Neuronal stem cell (in vitro differentiated cells): ENCODE results near the gene CDH12.

Source experiments
- DNase-seq: peaks from one replicate; pipeline ENCODE4 v3.0.0-alpha.2; 2013; ENCODE audit warnings: low spot score
- H2AFZ ChIP-seq: one replicate; pipeline ENCODE4 v1.6.1; 2013; ENCODE audit warnings: mild to moderate bottlenecking, low read length, inconsistent platforms
- H2AK5ac ChIP-seq: 2 replicates; pipeline ENCODE4 v1.6.1; 2013; ENCODE audit warnings: low read depth, mild to moderate bottlenecking, inconsistent platforms, low read length, moderate library complexity, mixed read lengths
- H2BK120ac ChIP-seq: 2 replicates; pipeline ENCODE4 v1.6.1; 2013; ENCODE audit warnings: low read depth, mild to moderate bottlenecking, inconsistent platforms, low read length, moderate library complexity, mixed read lengths
- H2BK12ac ChIP-seq: one replicate; pipeline ENCODE4 v1.6.1; 2013; ENCODE audit warnings: low read length, inconsistent platforms
- H2BK15ac ChIP-seq: 2 replicates; pipeline ENCODE4 v1.6.1; 2013; ENCODE audit warnings: mild to moderate bottlenecking, low read length, inconsistent platforms, mixed read lengths
- H2BK5ac ChIP-seq: one replicate; pipeline ENCODE4 v1.6.1; 2013; ENCODE audit warnings: inconsistent platforms, mild to moderate bottlenecking, low read length, moderate library complexity
- H3K14ac ChIP-seq: one replicate; pipeline ENCODE4 v1.6.1; 2013; ENCODE audit warnings: low read length, inconsistent platforms
- H3K18ac ChIP-seq: 2 replicates; pipeline ENCODE4 v1.6.1; 2013; ENCODE audit warnings: low read length, inconsistent platforms
- H3K23ac ChIP-seq: 2 replicates; pipeline ENCODE4 v1.6.1; 2013; ENCODE audit warnings: low read depth, mild to moderate bottlenecking, mixed read lengths, low read length, inconsistent platforms; ENCODE audit not compliant: poor library complexity
- H3K27ac ChIP-seq: replicated peaks from 3 replicates; pipeline ENCODE4 v1.5.1; 2013; ENCODE audit warnings: low read length, inconsistent platforms
- H3K27me3 ChIP-seq, 3 experiments: 2 replicates each; pipeline ENCODE4 v1.6.1; 2013; ENCODE audit warnings: low read length in 3 of 3, mild to moderate bottlenecking in 2 of 3, inconsistent platforms in 1 of 3, low read depth in 1 of 3, mixed read lengths in 1 of 3, moderate library complexity in 1 of 3; ENCODE audit not compliant: control insufficient read depth in 3 of 3, insufficient read depth in 3 of 3
- H3K36me3 ChIP-seq, 2 donors: replicated peaks in 1 of 2; 2 replicates each; pipeline ENCODE4 v1.6.1; 2013; ENCODE audit warnings: low read length in 2 of 2; ENCODE audit not compliant: control insufficient read depth in 2 of 2, insufficient read depth in 2 of 2
- H3K4ac ChIP-seq: 2 replicates; pipeline ENCODE4 v1.6.1; 2013; ENCODE audit warnings: inconsistent platforms, mild to moderate bottlenecking, low read length, moderate library complexity
- H3K4me1 ChIP-seq, 2 donors: 1 replicate in 1 of 2; 2 replicates in 1 of 2; pipeline ENCODE4 v1.6.1; 2013; ENCODE audit warnings: low read length in 2 of 2, low read depth in 1 of 2; ENCODE audit not compliant: control insufficient read depth in 2 of 2, insufficient read depth in 1 of 2
- H3K4me2 ChIP-seq: one replicate; pipeline ENCODE4 v1.6.1; 2013; ENCODE audit warnings: mild to moderate bottlenecking, low read length, inconsistent platforms; ENCODE audit not compliant: insufficient read depth, poor library complexity, severe bottlenecking
- H3K4me3 ChIP-seq, 2 donors: 2 replicates each; pipeline ENCODE4 v1.5.1; 2013; ENCODE audit warnings: low read length in 2 of 2, mild to moderate bottlenecking in 2 of 2, inconsistent platforms in 1 of 2, moderate library complexity in 1 of 2
- H3K79me1 ChIP-seq: one replicate; pipeline ENCODE4 v1.6.1; 2013; ENCODE audit warnings: low read depth, mild to moderate bottlenecking, inconsistent platforms, low read length, moderate library complexity
- H3K9ac ChIP-seq: one replicate; pipeline ENCODE4 v1.6.1; 2013; ENCODE audit warnings: mild to moderate bottlenecking, low read depth, low read length, inconsistent platforms; ENCODE audit not compliant: poor library complexity
- H3K9me3 ChIP-seq, 2 donors: replicated peaks in 1 of 2; 2 replicates each; pipeline versions ENCODE3 to v1.6.1; 2013; ENCODE audit warnings: low read length in 2 of 2, mild to moderate bottlenecking in 2 of 2, inconsistent platforms in 1 of 2, low read depth in 1 of 2, mixed read lengths in 1 of 2, moderate library complexity in 1 of 2; ENCODE audit not compliant: control insufficient read depth in 2 of 2, insufficient read depth in 1 of 2
- H4K8ac ChIP-seq: one replicate; pipeline ENCODE4 v1.6.1; 2013; ENCODE audit warnings: low read depth, mild to moderate bottlenecking, inconsistent platforms, low read length, moderate library complexity
- H4K91ac ChIP-seq: one replicate; pipeline ENCODE4 v1.6.1; 2013; ENCODE audit warnings: low read length, low read depth, mild to moderate bottlenecking, inconsistent platforms; ENCODE audit not compliant: poor library complexity
- WGBS, 2 donors: extraction: QIAGEN DNeasy Blood & Tissue Kit; methylation state at CpG; one replicate each; pipeline ENCODE4 v1.1.7; 2013; ENCODE audit warnings: missing lambda C conversion rate in 2 of 2, mixed read lengths in 1 of 2; ENCODE audit not compliant: insufficient read length in 2 of 2, insufficient replicate concordance in 1 of 2; ENCODE audit errors: extremely low coverage in 2 of 2; 5-methylcytosine and 5-hydroxymethylcytosine counted together

Gene CDH12

DNA sequence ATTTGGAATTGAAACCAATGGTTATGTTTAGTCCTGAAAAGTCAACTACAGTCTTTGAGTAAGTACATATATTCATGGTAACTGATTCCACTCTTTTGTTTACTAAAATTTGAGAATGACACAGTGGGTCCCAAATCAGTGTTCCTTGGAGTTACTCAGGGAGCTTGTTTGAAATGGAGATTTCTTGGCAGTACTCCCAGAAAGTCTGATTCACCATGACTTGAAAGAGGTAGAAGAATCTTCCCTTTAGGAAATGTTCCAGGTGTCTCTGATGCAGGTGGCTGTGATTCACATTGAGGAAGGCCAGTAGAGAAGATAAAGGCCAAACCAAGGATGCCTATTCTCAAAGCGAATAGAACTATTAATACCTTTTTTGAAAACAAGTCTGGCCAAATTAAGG is 1078.3 kb downstream of the CDH12 start:
- no peak overlapping the region for H4K8ac ChIP-seq
- H4K91ac ChIP-seq = no peak overlapping the region
- DNase-seq = no peak
- no peak overlapping the region for H3K18ac ChIP-seq
- H3K9ac ChIP-seq = no peak overlapping the region
- H2AFZ ChIP-seq = no peak overlapping the region
- no peaks in the 10 kb centered on the region for H3K9me3 ChIP-seq
- no peak overlapping the region for H2BK120ac ChIP-seq
- H3K23ac ChIP-seq = no peak overlapping the region
- no peaks in the 10 kb centered on the region for H3K36me3 ChIP-seq
- H3K4me1 ChIP-seq = no peaks in the 10 kb centered on the region
- no peak overlapping the region for H2BK12ac ChIP-seq
- no peaks in the 10 kb centered on the region for H3K79me1 ChIP-seq
- no peaks in the 10 kb centered on the region for H3K27me3 ChIP-seq
- H3K4me3 ChIP-seq = no peak overlapping the region
- no peak overlapping the region for H3K14ac ChIP-seq
- H3K4me2 ChIP-seq = no peak overlapping the region
- H2BK5ac ChIP-seq = no peak overlapping the region
- H3K4ac ChIP-seq = no peak overlapping the region
- H3K27ac ChIP-seq = no peak overlapping the region
- H2BK15ac ChIP-seq = no peak overlapping the region
- H2AK5ac ChIP-seq = no peak overlapping the region
- WGBS, 2 donors = no CpG with 5 or more reads among the region's 1 CpG

DNA sequence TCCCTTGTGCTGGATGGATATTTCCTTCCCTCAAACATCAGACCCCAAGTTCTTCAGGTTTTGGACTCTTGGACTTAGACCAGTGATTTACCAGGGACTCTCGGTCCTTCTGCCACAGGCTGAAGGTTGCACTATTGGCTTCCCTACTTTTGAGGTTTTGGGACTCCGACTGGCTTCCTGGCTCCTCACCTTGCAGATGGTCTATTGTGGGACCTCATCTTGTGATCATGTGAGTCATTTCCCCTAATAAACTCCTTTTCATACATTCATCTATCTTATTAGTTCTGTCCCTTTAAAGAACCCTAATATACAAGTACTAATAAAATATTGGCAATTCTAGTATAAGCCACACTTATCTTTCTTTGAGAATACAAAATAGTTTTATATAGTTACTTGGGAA is 1078.9 kb downstream of the CDH12 start:
- H2BK15ac ChIP-seq = no peak overlapping the region

DNA sequence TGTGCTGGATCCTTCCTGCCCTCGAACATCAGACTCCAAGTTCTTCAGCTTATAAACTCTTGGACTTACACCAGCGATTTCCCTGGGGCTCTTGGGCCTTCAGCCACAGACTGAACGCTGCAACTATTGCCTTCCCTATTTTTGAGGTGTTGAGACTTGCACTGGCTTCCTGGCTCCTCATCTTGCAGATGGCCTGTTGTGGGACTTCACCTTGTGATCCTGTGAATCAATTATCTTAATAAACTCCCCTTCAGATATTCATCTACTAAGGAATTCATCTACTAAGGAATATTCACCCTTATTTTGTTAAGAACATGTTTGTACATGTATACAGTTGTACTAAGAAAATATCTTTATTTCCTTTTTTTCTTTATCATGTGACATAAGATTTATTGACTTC is 1079.7 kb downstream of the CDH12 start:
- H3K9me3 ChIP-seq = no peaks in the 10 kb centered on the region
- no peaks in the 10 kb centered on the region for H3K27me3 ChIP-seq
- no peak overlapping the region for H3K4me2 ChIP-seq
- WGBS, 2 donors = no CpG with 5 or more reads among the region's 3 CpGs
- no peaks in the 10 kb centered on the region for H3K36me3 ChIP-seq
- H2BK15ac ChIP-seq = no peak overlapping the region
- no peak overlapping the region for H2AK5ac ChIP-seq
- no peak overlapping the region for H4K91ac ChIP-seq
- H2BK5ac ChIP-seq = no peak overlapping the region
- H3K79me1 ChIP-seq = no peaks in the 10 kb centered on the region
- H3K4me1 ChIP-seq = no peaks in the 10 kb centered on the region
- H3K18ac ChIP-seq = no peak overlapping the region
- no peak overlapping the region for H3K4ac ChIP-seq
- no peak overlapping the region for H3K23ac ChIP-seq
- no peak overlapping the region for H2AFZ ChIP-seq
- H3K9ac ChIP-seq = no peak overlapping the region
- no peak overlapping the region for H2BK120ac ChIP-seq
- H3K14ac ChIP-seq = no peak overlapping the region
- H3K4me3 ChIP-seq = no peak overlapping the region
- H2BK12ac ChIP-seq = no peak overlapping the region
- H4K8ac ChIP-seq = no peak overlapping the region
- DNase-seq = no peak
- no peak overlapping the region for H3K27ac ChIP-seq

More for the DNA sequence above, 1078.9 kb downstream of the CDH12 start:
- no peak overlapping the region for H3K4me3 ChIP-seq
- DNase-seq = no peak
- no peaks in the 10 kb centered on the region for H3K9me3 ChIP-seq
- no peak overlapping the region for H3K27ac ChIP-seq
- no CpG with 5 or more reads among the region's 2 CpGs for WGBS, 2 donors
- H3K14ac ChIP-seq = no peak overlapping the region
- H2BK12ac ChIP-seq = no peak overlapping the region
- H3K23ac ChIP-seq = no peak overlapping the region
- H2BK120ac ChIP-seq = no peak overlapping the region
- H3K36me3 ChIP-seq = no peaks in the 10 kb centered on the region
- H4K91ac ChIP-seq = no peak overlapping the region
- no peak overlapping the region for H3K4ac ChIP-seq
- no peaks in the 10 kb centered on the region for H3K27me3 ChIP-seq
- H3K4me1 ChIP-seq = no peaks in the 10 kb centered on the region
- H2AFZ ChIP-seq = no peak overlapping the region
- no peak overlapping the region for H3K18ac ChIP-seq
- no peak overlapping the region for H2BK5ac ChIP-seq
- no peaks in the 10 kb centered on the region for H3K79me1 ChIP-seq
- H2AK5ac ChIP-seq = no peak overlapping the region
- no peak overlapping the region for H3K9ac ChIP-seq
- H4K8ac ChIP-seq = no peak overlapping the region
- H3K4me2 ChIP-seq = no peak overlapping the region

DNA sequence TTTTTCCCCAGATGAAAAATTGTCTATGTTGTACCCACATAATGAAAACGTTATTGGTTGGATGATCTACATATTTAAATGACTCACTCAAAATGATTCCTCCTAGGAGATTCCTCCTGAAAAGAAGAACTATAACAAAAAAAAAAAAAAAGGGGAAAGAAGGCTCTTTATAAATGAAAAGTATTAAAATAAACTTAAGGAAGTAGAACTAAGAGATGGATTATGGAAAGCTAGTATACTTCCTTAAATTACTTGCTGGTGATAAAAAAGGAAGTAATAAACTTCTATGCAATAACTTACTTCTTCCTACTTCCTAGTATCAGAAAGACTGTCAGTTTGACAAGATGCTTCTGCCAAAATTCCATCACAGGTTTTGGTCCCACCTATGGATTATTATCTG is 1087.7 kb downstream of the CDH12 start:
- WGBS, 2 donors = no CpG with 5 or more reads among the region's 1 CpG
- H2BK12ac ChIP-seq = no peak overlapping the region
- no peaks in the 10 kb centered on the region for H3K4me1 ChIP-seq
- H3K4ac ChIP-seq = no peak overlapping the region
- H2BK120ac ChIP-seq = no peak overlapping the region
- H2AK5ac ChIP-seq = no peak overlapping the region
- no peaks in the 10 kb centered on the region for H3K27me3 ChIP-seq
- no peak overlapping the region for H2BK15ac ChIP-seq
- no peaks in the 10 kb centered on the region for H3K79me1 ChIP-seq
- DNase-seq = no peak
- H4K91ac ChIP-seq = no peak overlapping the region
- H3K14ac ChIP-seq = no peak overlapping the region
- no peak overlapping the region for H4K8ac ChIP-seq
- H3K27ac ChIP-seq = no peak overlapping the region
- no peak overlapping the region for H2BK5ac ChIP-seq
- H3K18ac ChIP-seq = no peak overlapping the region
- H3K4me3 ChIP-seq = no peak overlapping the region
- no peak overlapping the region for H2AFZ ChIP-seq
- H3K36me3 ChIP-seq = no peaks in the 10 kb centered on the region
- H3K4me2 ChIP-seq = no peak overlapping the region
- H3K9me3 ChIP-seq = no peaks in the 10 kb centered on the region
- H3K23ac ChIP-seq = no peak overlapping the region
- no peak overlapping the region for H3K9ac ChIP-seq
